GM12891 (cell line): Measurements from ENCODE around the gene TBL3.

Source experiments
- PAX5 ChIP-seq: IDR thresholded peaks from 2 replicates; pipeline ENCODE4 v1.6.1; 2011; ENCODE audit warnings: low read length, moderate library complexity, mild to moderate bottlenecking; ENCODE audit not compliant: insufficient read depth, severe bottlenecking
- POLR2A ChIP-seq: IDR thresholded peaks from 2 replicates; pipeline ENCODE4 v1.6.1; 2011; ENCODE audit warnings: low read depth, low read length, control low read depth
- POLR2AphosphoS5 ChIP-seq: IDR thresholded peaks from 2 replicates; pipeline ENCODE4 v1.6.1; 2011; ENCODE audit warnings: low read depth, low read length, control low read depth
- POU2F2 ChIP-seq: IDR thresholded peaks from 2 replicates; pipeline ENCODE4 v1.6.1; 2011; ENCODE audit warnings: low read depth, mild to moderate bottlenecking, control low read depth, low read length, moderate library complexity
- SPI1 ChIP-seq: IDR thresholded peaks from 2 replicates; pipeline ENCODE4 v1.6.1; 2011; ENCODE audit warnings: low read depth, low read length, control low read depth
- TAF1 ChIP-seq: IDR thresholded peaks from 2 replicates; pipeline ENCODE4 v1.6.1; 2011; ENCODE audit warnings: low read depth, low read length, control low read depth

GRCh38 chr16:1977875-1978268, 6.0 kb downstream of the TBL3 start:
- TF ChIP-seq POLR2AphosphoS5, result no peak
- TF ChIP-seq TAF1, result no peak
- no peak for TF ChIP-seq POLR2A
- no peak for TF ChIP-seq POU2F2
- no peak for TF ChIP-seq SPI1
- TF ChIP-seq PAX5, result no peak
